Stimulated activated CD4-positive, alpha-beta T cell treated with anti-CD3 and anti-CD28 coated beads, TNF-alpha, amount 100 ng/mL, for 48 hours (primary cell): ENCODE data around the gene LY86.

Experiments
- DNase-seq, 3 donors: peaks; one replicate each; pipeline ENCODE4 v3.0.0-alpha.2; 2020; ENCODE audit warnings: low read depth in 3 of 3

LY86 gene

GRCh38 chr6:6623553-6623952 lies 35.0 kb downstream of the LY86 start:
- no peak for DNase-seq

- DNase-seq: no peak
These were observed 35.9 kb downstream of the LY86 start for GRCh38 chr6:6624269-6624990.

- DNase-seq: no peak
These were observed 37.7 kb downstream of the LY86 start for GRCh38 chr6:6626187-6626586.

GRCh38 chr6:6629402-6629801 lies 40.9 kb downstream of the LY86 start:
- DNase-seq: no peak

GRCh38 chr6:6631053-6631452 lies 42.5 kb downstream of the LY86 start:
- DNase-seq: no peak

- no peak for DNase-seq
These were observed 43.2 kb downstream of the LY86 start for GRCh38 chr6:6631534-6632276.

GRCh38 chr6:6633898-6634734 lies 45.6 kb downstream of the LY86 start:
- no peak for DNase-seq

- DNase-seq: no peak
These were observed 46.2 kb downstream of the LY86 start for GRCh38 chr6:6634735-6635075.

- no peak for DNase-seq
These were observed 46.8 kb downstream of the LY86 start for GRCh38 chr6:6635291-6635690.

GRCh38 chr6:6635869-6636268 lies 47.3 kb downstream of the LY86 start:
- DNase-seq: no peak

GRCh38 chr6:6639572-6639971 lies 51.1 kb downstream of the LY86 start:
- no peak for DNase-seq

- no peak for DNase-seq
These were observed 52.4 kb downstream of the LY86 start for GRCh38 chr6:6640926-6641325.

GRCh38 chr6:6643398-6643797 lies 54.9 kb downstream of the LY86 start:
- no peak for DNase-seq

- DNase-seq: no peak
These were observed 56.9 kb downstream of the LY86 start for GRCh38 chr6:6645261-6645917.

GRCh38 chr6:6646384-6646783 lies 57.9 kb downstream of the LY86 start:
- DNase-seq: no peak

- no peak for DNase-seq
These were observed 58.3 kb downstream of the LY86 start for GRCh38 chr6:6646859-6647258.

GRCh38 chr6:6648692-6649343 lies 60.3 kb downstream of the LY86 start:
- no peak for DNase-seq

GRCh38 chr6:6649824-6650349 lies 61.4 kb downstream of the LY86 start:
- DNase-seq: no peak

GRCh38 chr6:6650839-6651238 lies 62.3 kb downstream of the LY86 start:
- DNase-seq: no peak

GRCh38 chr6:6651335-6651734 lies 62.8 kb downstream of the LY86 start:
- no peak for DNase-seq

- DNase-seq: no peak
These were observed 64.4 kb downstream of the LY86 start for GRCh38 chr6:6652932-6653331.
